DMS53 treated with DMSO at 0.1 percent for 48 hours (cell line): ENCODE results near the gene CALHM5.
"Not testable (repeated sequence)": the region's sequence is repeated elsewhere in the genome, so short reads cannot be mapped to it uniquely, and the experiment has no call there.

Experiments used
- DNase-seq: peaks from one replicate; lab custom pipeline; 2025; ENCODE audit not compliant: unreplicated experiment; lab: John Stamatoyannopoulos, UW

CALHM5 gene

DNA sequence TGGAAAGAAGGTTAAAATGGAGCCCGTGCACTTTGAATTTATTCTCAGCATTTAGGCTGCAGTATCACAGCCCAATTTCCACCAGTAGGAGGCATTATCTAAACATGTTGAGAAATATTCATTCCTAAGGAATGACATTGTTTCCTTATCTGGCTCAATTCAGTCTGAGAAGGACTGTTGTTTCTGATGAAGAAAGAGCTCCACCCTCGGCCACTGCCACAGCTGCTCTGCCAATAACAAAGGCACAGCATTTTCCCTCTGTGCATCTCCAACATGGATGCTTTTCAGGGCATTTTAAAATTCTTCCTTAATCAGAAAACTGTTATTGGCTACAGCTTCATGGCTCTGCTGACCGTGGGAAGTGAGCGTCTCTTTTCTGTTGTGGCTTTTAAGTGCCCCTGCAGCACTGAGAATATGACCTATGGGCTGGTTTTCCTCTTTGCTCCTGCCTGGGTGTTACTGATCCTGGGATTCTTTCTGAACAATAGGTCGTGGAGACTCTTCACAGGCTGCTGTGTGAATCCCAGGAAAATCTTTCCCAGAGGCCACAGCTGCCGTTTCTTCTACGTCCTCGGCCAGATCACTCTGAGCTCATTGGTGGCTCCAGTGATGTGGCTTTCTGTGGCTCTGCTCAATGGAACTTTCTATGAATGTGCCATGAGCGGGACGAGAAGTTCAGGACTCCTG, at the start of gene CALHM5:
Gene CALHM5 (plus strand): TSS at position 216 of the 687 bp plus-strand sequence. CDS start 58 bp downstream, at position 274.
- DNase-seq: no peak

GRCh38 chr6:116461932-116462885, 49.2 kb upstream of the CALHM5 start:
- DNase-seq: no peak

DNA sequence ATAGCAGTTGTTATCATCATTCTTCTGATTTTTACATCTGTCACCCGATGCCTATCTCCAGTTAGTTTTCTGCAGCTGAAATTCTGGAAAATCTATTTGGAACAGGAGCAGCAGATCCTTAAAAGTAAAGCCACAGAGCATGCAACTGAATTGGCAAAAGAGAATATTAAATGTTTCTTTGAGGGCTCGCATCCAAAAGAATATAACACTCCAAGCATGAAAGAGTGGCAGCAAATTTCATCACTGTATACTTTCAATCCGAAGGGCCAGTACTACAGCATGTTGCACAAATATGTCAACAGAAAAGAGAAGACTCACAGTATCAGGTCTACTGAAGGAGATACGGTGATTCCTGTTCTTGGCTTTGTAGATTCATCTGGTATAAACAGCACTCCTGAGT, 48.1 kb upstream of the CALHM5 start:
- no peak for DNase-seq

DNA sequence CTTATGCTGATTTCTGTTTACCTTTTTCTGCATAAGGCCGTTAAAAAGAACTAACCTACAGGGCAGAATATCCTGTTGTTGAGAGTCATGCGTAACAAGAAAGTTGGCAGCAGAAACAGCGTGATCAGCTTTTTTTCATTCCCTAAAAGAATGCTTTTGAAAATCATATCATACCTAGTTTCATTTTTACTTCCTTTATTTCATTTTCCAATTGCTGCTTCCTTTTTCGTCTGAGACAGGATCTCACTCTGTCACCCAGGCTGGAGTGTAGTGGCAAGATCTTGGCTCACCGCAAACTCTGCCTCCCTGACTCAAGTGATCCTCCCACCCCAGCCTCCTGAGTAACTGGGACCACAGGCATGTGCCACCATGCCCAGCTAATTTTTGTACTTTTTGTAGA, 46.2 kb upstream of the CALHM5 start:
- DNase-seq: no peak

DNA sequence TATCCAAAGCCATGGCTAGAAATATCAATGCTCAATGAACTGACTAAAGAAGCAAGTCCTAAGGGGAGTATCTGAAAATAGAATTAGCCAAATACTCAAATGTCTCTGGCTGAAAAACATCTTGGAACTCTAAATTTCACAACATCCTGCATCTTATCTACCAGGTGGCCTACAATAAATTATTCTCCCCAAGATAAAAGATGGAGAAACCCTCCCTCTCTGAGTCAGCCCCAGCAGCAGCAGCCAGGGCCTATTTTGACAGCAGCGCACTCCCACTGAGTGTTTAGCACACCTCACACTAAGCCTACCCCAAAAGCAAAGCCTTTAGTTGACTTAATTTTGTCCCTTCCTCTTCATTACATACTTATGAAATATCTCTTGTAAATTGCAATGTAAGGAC, 44.3 kb upstream of the CALHM5 start:
- no peak for DNase-seq

DNA sequence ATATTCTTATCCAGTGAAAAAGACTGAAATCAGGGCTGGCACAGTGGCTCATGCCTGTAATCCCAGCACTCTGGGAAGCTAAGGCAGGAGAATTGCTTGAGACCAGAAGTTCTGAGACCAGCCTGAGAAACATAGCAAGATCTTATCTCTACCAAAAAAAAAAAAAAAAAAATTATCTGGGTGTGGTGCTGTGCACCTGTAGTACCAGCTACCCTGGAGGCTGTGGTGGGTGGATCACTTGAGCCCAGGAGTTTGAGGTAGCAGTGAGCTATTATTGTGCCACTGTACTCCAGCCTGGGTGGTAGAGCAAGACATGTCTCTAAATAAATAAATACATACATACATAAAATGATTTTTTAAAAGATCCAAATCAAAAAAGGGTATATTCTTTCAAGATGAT, 43.9 kb upstream of the CALHM5 start:
- no peak for DNase-seq

DNA sequence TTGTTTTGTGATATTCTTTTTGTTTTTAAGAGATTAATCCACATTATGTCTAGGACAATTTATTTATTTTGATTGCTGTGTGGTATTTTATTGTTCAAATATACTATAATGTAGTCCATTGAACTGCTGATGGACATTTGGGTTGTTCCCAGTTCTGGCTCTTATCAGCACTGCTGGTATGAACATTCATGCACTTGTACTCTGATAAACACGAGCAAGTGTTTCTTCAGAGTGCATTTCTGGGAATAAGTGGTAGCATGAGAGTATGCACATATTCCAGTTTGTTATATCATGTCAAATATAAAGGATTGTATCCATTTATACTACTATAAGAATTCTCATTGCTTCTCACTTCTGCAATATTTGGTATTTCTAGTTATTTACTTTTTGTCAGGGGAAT, 43.1 kb upstream of the CALHM5 start:
- DNase-seq: no peak

- DNase-seq: no peak
These were observed 39.9 kb upstream of the CALHM5 start for GRCh38 chr6:116471531-116471930.

DNA sequence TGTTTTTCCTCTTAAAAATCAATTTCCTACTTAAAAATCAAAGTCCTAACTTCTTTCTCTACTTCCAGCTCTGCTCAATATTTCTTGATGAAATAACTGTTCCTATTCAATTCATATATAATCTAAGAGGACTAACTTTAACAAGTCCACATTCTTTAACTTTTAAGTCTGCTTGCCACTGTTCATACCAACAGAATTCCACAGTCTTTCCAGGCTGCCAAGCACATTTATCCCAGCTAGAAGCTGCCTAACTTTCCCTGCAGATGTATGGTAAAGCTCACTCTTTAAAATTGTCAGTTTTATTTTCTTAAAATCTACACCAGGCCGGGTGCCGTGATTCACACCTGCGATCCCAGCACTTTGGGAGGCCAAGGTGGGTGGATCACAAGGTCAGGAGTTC, 38.7 kb upstream of the CALHM5 start:
- DNase-seq: no peak

- DNase-seq: no peak
These were observed 36.3 kb upstream of the CALHM5 start for GRCh38 chr6:116475141-116475540.

- DNase-seq: no peak
These were observed 35.3 kb upstream of the CALHM5 start for GRCh38 chr6:116476002-116476678.

DNA sequence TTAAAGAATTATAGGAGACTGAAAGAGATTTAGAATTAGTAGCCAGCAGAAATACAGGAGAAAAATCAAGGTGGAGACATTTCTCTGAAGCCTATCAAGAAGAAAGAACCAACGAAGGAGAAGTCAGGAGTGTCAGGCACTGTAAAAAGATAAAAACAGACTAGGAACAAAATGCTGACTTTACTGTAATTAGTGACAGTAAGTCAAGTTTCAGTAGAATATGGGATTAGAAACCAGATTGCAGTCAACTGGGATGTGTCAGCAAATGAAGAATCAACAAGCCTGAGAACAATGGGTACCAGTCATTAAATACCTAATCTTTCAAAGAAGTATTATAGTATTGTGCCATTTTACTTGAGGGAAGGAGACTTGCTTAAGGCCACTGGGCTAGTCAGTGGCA, 28.7 kb upstream of the CALHM5 start:
- DNase-seq: no peak

DNA sequence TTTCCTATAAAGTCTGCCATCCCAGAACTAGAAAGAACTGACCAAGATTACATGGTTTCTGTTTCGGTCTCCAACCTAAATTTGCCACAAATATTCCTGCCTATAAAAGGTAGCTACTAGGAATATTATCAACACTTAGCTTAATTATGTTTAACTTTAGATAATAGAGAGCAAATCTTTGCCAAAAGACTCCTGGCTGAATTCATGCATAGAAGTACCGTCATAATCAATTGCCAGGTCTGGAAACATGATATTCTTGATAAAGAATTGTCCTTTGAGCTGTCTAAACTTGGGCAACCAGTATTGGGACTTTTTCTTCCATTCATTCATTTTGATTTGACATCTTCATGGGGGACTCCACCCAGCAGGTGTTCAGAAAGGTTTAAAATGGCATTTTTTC, 27.8 kb upstream of the CALHM5 start:
- no peak for DNase-seq

GRCh38 chr6:116485559-116486184, 25.8 kb upstream of the CALHM5 start:
- no peak for DNase-seq

DNA sequence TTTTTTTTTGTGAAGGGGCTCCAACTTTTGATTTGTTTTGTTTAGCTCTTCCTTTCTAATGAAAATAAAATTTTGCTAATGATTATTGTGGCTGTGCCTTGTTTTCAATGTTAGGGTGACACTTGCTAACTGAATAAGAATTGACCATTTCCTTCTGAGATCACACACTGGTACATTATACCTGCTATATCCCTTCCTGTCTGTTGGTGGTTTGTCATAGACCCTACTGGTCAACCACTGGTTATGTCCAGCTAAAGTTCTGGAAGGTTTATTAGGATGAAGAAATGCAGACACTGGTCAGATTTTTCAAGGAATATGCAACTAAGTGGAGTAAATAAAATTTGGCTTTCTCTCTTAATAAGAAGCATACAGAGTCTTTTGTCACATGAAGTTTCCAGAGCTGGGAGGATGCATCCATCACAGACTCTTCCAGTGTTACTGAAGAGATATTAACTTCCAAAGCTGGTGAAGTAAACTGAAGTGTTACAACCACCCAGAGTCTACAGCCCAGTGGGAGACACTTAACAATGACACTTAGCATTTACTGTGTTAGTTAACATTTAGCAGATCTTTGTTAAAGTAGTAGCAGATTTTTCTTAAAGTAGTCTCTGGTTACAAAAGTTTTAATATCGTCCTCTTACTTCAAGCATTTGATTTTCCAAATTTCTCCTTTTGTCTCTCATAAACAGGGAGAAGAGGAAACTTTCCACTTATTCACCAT, 19.7 kb upstream of the CALHM5 start:
- no peak for DNase-seq

- no peak for DNase-seq
These were observed 18.9 kb upstream of the CALHM5 start for GRCh38 chr6:116492331-116493067.

- DNase-seq: not testable (repeated sequence)
These were observed 16.3 kb upstream of the CALHM5 start for GRCh38 chr6:116495161-116495560.

GRCh38 chr6:116497113-116497676, 14.2 kb upstream of the CALHM5 start:
- no peak for DNase-seq

GRCh38 chr6:116500969-116501433, 10.4 kb upstream of the CALHM5 start:
- no peak for DNase-seq
